ENCODE measurements around the gene ASIC4.

- TF ChIP-seq CTCF (conservative IDR thresholded peaks at IDR 0.05; ENCODE audit: low read depth, low read length) (peak; percentile 95), EZH2phosphoT487 (IDR thresholded peaks at IDR 0.05; ENCODE audit: borderline replicate concordance, low read length) (no peak), EZH2 (IDR thresholded peaks at IDR 0.05; ENCODE audit: low read length, unreplicated experiment) (no peak)
Observed at GRCh38 chr2:219475697-219476651, 38.3 kb upstream of the ASIC4 start.

Data from PC-3 (cell line).